Kidney epithelial cell (primary cell): ENCODE data around the gene TMEM86B. TPM values are rescaled to one million over a fixed set of nuclear protein-coding genes. Genes with fewer than 3 reads are reported as not detected.

Experiments used
- DNase-seq: peaks from one replicate; pipeline ENCODE4 v3.0.0-alpha.2; 2010; ENCODE audit warnings: low read depth
- H3K27me3 ChIP-seq: 2 replicates; pipeline ENCODE4 v1.6.0; 2011; ENCODE audit warnings: low read length; ENCODE audit not compliant: control insufficient read depth, insufficient read depth
- H3K36me3 ChIP-seq: 2 replicates; pipeline ENCODE4 v1.5.1; 2011; ENCODE audit warnings: low read length; ENCODE audit not compliant: control insufficient read depth, insufficient read depth
- H3K4me3 ChIP-seq: 2 replicates; pipeline ENCODE4 v1.5.1; 2011; ENCODE audit warnings: low read depth, mild to moderate bottlenecking, control low read depth, low read length
- CTCF ChIP-seq: IDR thresholded peaks from 2 replicates; pipeline ENCODE4 v1.5.1; 2011; ENCODE audit warnings: mild to moderate bottlenecking, moderate library complexity, low read length, control low read depth, inconsistent platforms; ENCODE audit not compliant: insufficient read depth, poor library complexity, severe bottlenecking
- total RNA-seq: library from RNA; depleted of rRNA; stranded (reverse); fragments of >200 nt; gene quantifications from 2 replicates; pipeline ENCODE4 v1.2.3, GENCODE V29; 2015

Gene TMEM86B
- total RNA-seq, 1 donor from 2014 or later: 2.3 TPM

- Histone ChIP-seq H3K36me3 (peaks cover 4% of the 10 kb centered on the region), H3K4me3 (no peak overlapping the region), H3K27me3 (no peaks in the 10 kb centered on the region)
- no peak for TF ChIP-seq CTCF
- DNase-seq: no peak
Measured at GRCh38 chr19:55246462-55247451, 18.2 kb upstream of the TMEM86B start.

GRCh38 chr19:55245236-55245904 is 16.8 kb upstream of the TMEM86B start:
- DNase-seq: no peak
- Histone ChIP-seq H3K27me3 (no peaks in the 10 kb centered on the region), H3K36me3 (peaks cover 6% of the 10 kb centered on the region), H3K4me3 (no peak overlapping the region)
- TF ChIP-seq CTCF: no peak

GRCh38 chr19:55244004-55244680 is 15.6 kb upstream of the TMEM86B start:
- DNase-seq: no peak
- Histone ChIP-seq H3K36me3 (peaks cover 6% of the 10 kb centered on the region), H3K27me3 (no peaks in the 10 kb centered on the region), H3K4me3 (no peak overlapping the region)
- TF ChIP-seq CTCF: no peak

GRCh38 chr19:55242517-55242916 is 14.0 kb upstream of the TMEM86B start:
- Histone ChIP-seq H3K27me3 (no peaks in the 10 kb centered on the region), H3K4me3 (no peak overlapping the region), H3K36me3 (peaks cover 9% of the 10 kb centered on the region)
- TF ChIP-seq CTCF: no peak
- DNase-seq: no peak

DNA sequence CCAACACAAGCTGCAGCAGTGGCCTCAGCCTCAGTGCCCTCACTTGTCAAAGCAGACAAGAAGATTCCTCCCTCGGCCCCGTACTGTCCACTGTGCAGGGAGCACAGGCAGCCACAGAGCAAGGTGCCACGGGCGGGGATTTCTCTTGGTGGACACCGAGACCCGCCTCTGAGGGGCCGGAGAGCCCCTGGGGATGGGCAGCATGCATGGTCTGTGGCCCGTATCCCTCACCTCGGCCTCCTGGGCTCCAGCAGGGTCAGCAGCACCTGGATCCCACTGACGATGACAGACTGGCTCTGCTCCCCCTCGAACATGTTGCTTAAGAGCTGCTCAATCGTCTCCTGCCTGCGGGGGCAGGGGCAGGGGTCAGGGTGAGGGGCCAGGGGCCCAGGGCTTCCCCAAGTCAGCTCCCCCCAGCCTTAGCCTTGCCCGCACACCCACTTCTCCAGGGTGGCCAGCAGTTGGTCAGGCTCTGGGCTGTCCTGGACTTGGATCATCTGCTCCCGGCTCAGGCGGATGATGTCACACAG is 13.4 kb upstream of the TMEM86B start:
- TF ChIP-seq CTCF: no peak
- H3K4me3 ChIP-seq: no peak overlapping the region

More for the DNA sequence above, 13.4 kb upstream of the TMEM86B start:
- DNase-seq: no peak
- peaks cover 9% of the 10 kb centered on the region for H3K36me3 ChIP-seq
- no peaks in the 10 kb centered on the region for H3K27me3 ChIP-seq
